K562 (cell line): Measurements from ENCODE around the gene RANBP3. TPM values are rescaled to one million over a fixed set of nuclear protein-coding genes. Genes with fewer than 3 reads are reported as not detected.

Experiments used
- ATAC-seq: fragments of 200-7000 bp; cut with Tn5 transposase; 3 replicates; pipeline ENCODE4 v1.9.1; 2020; ENCODE audit warnings: moderate library complexity
- BruUV-seq: library from RNA; stranded (reverse); fragments of 400-500 nt; replicated peaks from 2 replicates; lab custom pipeline; 2021; lab: Mats Ljungman, UMichigan
- CTCF ChIA-PET: fragments of 300-600 bp; formaldehyde crosslinking; extraction: SDS; loops from one replicate; lab custom pipeline; 2021; ENCODE audit warnings: low intra/inter-chr PET ratio; lab: Yijun Ruan, JAX
- POLR2A ChIA-PET: fragments of 300-600, 350-650 bp; sonication (Branson Sonifier 250); formaldehyde crosslinking; extraction: SDS; loops from one replicate; lab custom pipeline; 2021; ENCODE audit warnings: antibody characterized with exemption, inconsistent platforms; lab: Yijun Ruan, JAX
- DNase-seq, 4 experiments: peaks; one replicate each; pipeline versions ENCODE4 v3.0.0 to v3.0.0-alpha.2; 2011 to 2018; ENCODE audit warnings: low spot score in 3 of 4, mixed read lengths in 3 of 4; ENCODE audit errors: extremely low read depth in 1 of 4
- FAIRE-seq: peaks from 2 replicates; lab custom pipeline; 2011; peaks lifted over from hg19 to GRCh38; lab: Jason Lieb, UNC
- H2AFZ ChIP-seq: 2 replicates; pipeline ENCODE4 v1.6.0; 2011; ENCODE audit warnings: low read depth, low read length, control low read depth, inconsistent platforms
- H3K27ac ChIP-seq: fragments of 200-600 bp; 3 replicates; pipeline ENCODE4 v1.8.0; 2011; ENCODE audit warnings: low read depth, mild to moderate bottlenecking, control low read depth, inconsistent platforms, low read length, moderate library complexity, mixed read lengths; ENCODE audit errors: extremely low read depth
- H3K27me3 ChIP-seq, 2 experiments: fragments of 300-600 bp in 1 of 2; 2 replicates in 1 of 2; 3 replicates in 1 of 2; pipeline versions ENCODE4 v1.6.0 to v1.8.0; 2011; ENCODE audit warnings: inconsistent platforms in 2 of 2, low read length in 2 of 2, mild to moderate bottlenecking in 1 of 2, mixed read lengths in 1 of 2, moderate library complexity in 1 of 2; ENCODE audit not compliant: control insufficient read depth in 2 of 2, insufficient read depth in 2 of 2
- H3K36me3 ChIP-seq: fragments of 300-600 bp; 3 replicates; pipeline ENCODE4 v1.8.0; 2011; ENCODE audit warnings: mild to moderate bottlenecking, low read length, inconsistent platforms; ENCODE audit not compliant: control insufficient read depth, insufficient read depth
- H3K4me1 ChIP-seq, 2 experiments: fragments of 200-600 bp in 1 of 2; replicated peaks in 1 of 2; 2 replicates in 1 of 2; 3 replicates in 1 of 2; pipeline versions ENCODE4 v1.5.1 to v1.8.0; 2011; ENCODE audit warnings: inconsistent platforms in 2 of 2, low read length in 2 of 2, mild to moderate bottlenecking in 1 of 2, mixed read lengths in 1 of 2, moderate library complexity in 1 of 2; ENCODE audit not compliant: control insufficient read depth in 2 of 2, insufficient read depth in 2 of 2
- H3K4me2 ChIP-seq: 2 replicates; pipeline ENCODE4 v1.6.1; 2011; ENCODE audit warnings: low read length, control low read depth, inconsistent platforms, mixed read lengths; ENCODE audit not compliant: insufficient read depth
- H3K4me3 ChIP-seq: fragments of 200-600 bp; sonication (generic), shearing (Covaris generic); 2 replicates; pipeline ENCODE4 v1.5.1; 2016; ENCODE audit warnings: control low read depth, inconsistent platforms
- H3K79me2 ChIP-seq: fragments of 200-600 bp; 3 replicates; pipeline ENCODE4 v1.8.0; 2011; ENCODE audit warnings: low read length, inconsistent platforms; ENCODE audit not compliant: control insufficient read depth, insufficient read depth
- H3K9ac ChIP-seq, 2 experiments: 2 replicates each; pipeline versions ENCODE4 v1.6.0 to v1.6.1; 2011; ENCODE audit warnings: low read depth in 2 of 2, low read length in 2 of 2, control low read depth in 1 of 2, inconsistent platforms in 1 of 2, mild to moderate bottlenecking in 1 of 2, mixed read lengths in 1 of 2; ENCODE audit not compliant: insufficient read depth in 1 of 2
- H3K9me1 ChIP-seq: one replicate; pipeline ENCODE4 v1.6.0; 2011; ENCODE audit warnings: inconsistent platforms, mild to moderate bottlenecking, low read length, moderate library complexity; ENCODE audit not compliant: control insufficient read depth, insufficient read depth
- H3K9me3 ChIP-seq: replicated peaks from 2 replicates; pipeline ENCODE4 v1.5.1; 2011; ENCODE audit warnings: low read depth, low read length, inconsistent platforms; ENCODE audit not compliant: control insufficient read depth, insufficient read depth
- H4K20me1 ChIP-seq: replicated peaks from 2 replicates; pipeline ENCODE4 v1.6.1; 2011; ENCODE audit warnings: low read length, inconsistent platforms, mixed read lengths; ENCODE audit not compliant: control insufficient read depth, insufficient read depth
- POLR2A ChIP-seq: fragments of 450-650 bp; conservative IDR thresholded peaks from 2 replicates; pipeline ENCODE4 v1.6.1; 2016
- POLR2AphosphoS5 ChIP-seq: IDR thresholded peaks from 2 replicates; pipeline ENCODE4 v1.6.1; 2011; ENCODE audit warnings: mild to moderate bottlenecking, low read depth, low read length, moderate library complexity; ENCODE audit not compliant: control insufficient read depth, insufficient read depth
- POLR2G ChIP-seq: fragments of 200-400 bp; formaldehyde crosslinking; IDR thresholded peaks from 2 replicates; pipeline ENCODE4 v1.6.1; 2017; ENCODE audit warnings: low read depth, mild to moderate bottlenecking, antibody characterized with exemption, low read length, moderate library complexity
- RAD21 ChIP-seq, 2 experiments: fragments of 250-450 bp in 1 of 2; fragments of 450-650 bp in 1 of 2; sonication (Bioruptor Pico) in 1 of 2; formaldehyde crosslinking in 1 of 2; IDR thresholded peaks in 1 of 2; conservative IDR thresholded peaks in 1 of 2; 2 replicates each; pipeline versions ENCODE4 v1.4.0 to v1.8.0; 2020 to 2022; ENCODE audit warnings: mild to moderate bottlenecking in 2 of 2, moderate library complexity in 1 of 2
- WGBS: fragments of 100-300 bp; shearing (Covaris generic); methylation state at CpG from one replicate; pipeline ENCODE4 v1.1.6; 2016; ENCODE audit warnings: low coverage, mixed read lengths; ENCODE audit not compliant: insufficient coverage; ENCODE audit errors: missing lambda C conversion rate; 5-methylcytosine and 5-hydroxymethylcytosine counted together
- in situ Hi-C: fragments of 300-500 bp; cut with MboI; formaldehyde crosslinking; loops from 4 replicates; pipeline ENCODE4 v1.15.0; 2018; ENCODE audit warnings: inconsistent platforms, mixed read lengths
- intact Hi-C: fragments of 100-400 bp; cut with micrococcal nuclease; formaldehyde crosslinking; loops from 2 replicates; pipeline ENCODE4 v1.14.2; 2022
- polyA plus RNA-seq, 8 experiments: library from polyadenylated mRNA; depleted of rRNA in 4 of 8; stranded (reverse) in 5 of 8; unstranded in 3 of 8; fragments of >200 nt; fragmentation: Nextera tagmentation in 2 of 8; fragmentation: Illumina TruSeq in 1 of 8; extraction: Ambion mirVana in 2 of 8; extraction: Trizol in 1 of 8; gene quantifications; 2 replicates each; pipeline versions ENCODE4 v1.2.1 to v1.2.3, GENCODE V29; 2011 to 2014; ENCODE audit warnings: inconsistent platforms in 1 of 8, missing spikeins in 1 of 8
- total RNA-seq, 7 experiments: library from RNA; depleted of rRNA in 6 of 7; stranded (reverse); fragments of >200 nt in 6 of 7; fragmentation: Illumina TruSeq in 2 of 7; extraction: Trizol in 2 of 7; gene quantifications; 2 replicates each; pipeline versions ENCODE4 v1.2.1 to v1.2.3, GENCODE V29; 2011 to 2021; ENCODE audit warnings: low replicate concordance in 1 of 7

Gene RANBP3
- total and polyA plus RNA-seq, 9 of the 15 experiments (the other 6 are each of a cell fraction or from before 2014, with no cell fraction given), result 0.90 to 95.1 (median 63.2) TPM

GRCh38 chr19:5891572-5891937 lies 86.4 kb downstream of the RANBP3 start (continued):
- peak; percentile 9; the same call in 1 of the 2 replicates for TF ChIP-seq POLR2AphosphoS5

- intact Hi-C loops (no loop called here), in situ Hi-C loops (loop anchor here (5.0 kb wide), 1 partner anchor 88 kb away; no protein-coding TSS in a partner anchor)
- Histone ChIP-seq H2AFZ (no peak overlapping the region), H3K27ac (no peak overlapping the region), H3K9me3 (no peaks in the 10 kb centered on the region), H3K4me1 (peaks cover 13 to 46% of the 10 kb centered on the region in 2 experiments), H3K79me2 (no peaks in the 10 kb centered on the region), H3K9me1 (peaks cover 5% of the 10 kb centered on the region), H3K27me3 (no peaks in the 10 kb centered on the region), H3K9ac (peak overlapping the region in 1 of 2 experiments; percentile 74; a peak in 2 of 4 replicates), H3K36me3 (peaks cover 4% of the 10 kb centered on the region; the same call in 1 of the 3 replicates), H4K20me1 (peaks cover 16% of the 10 kb centered on the region), H3K4me3 (no peak overlapping the region), H3K4me2 (no peak overlapping the region)
- no peak for DNase-seq
- FAIRE-seq, result no peak
- 40% methylated on average over 7 of the region's 10 CpGs for WGBS
- ATAC-seq, result no peak
- POLR2A ChIA-PET, result interaction anchor here (1.4 to 4.2 kb wide), 2 partner anchors 9 to 14 kb away, joined by 7 to 28 read pairs; partner anchors contain the start of genes NDUFA11 and VMAC
- BruUV-seq, result no TSS peak
- CTCF ChIA-PET, result no interaction called here
- TF ChIP-seq POLR2A, result 0 out of 2 replicates have a peak, but pooled peaks have one; percentile 11
- peak; percentile 66 for TF ChIP-seq POLR2G
- no peak for TF ChIP-seq RAD21 (CRISPR knock-in tag; conservative IDR thresholded peaks at IDR 0.05 in 1 of 2, IDR thresholded peaks at IDR 0.05 in 1 of 2)
Observed at GRCh38 chr19:5890099-5890498, 87.8 kb downstream of the RANBP3 start.
